ENCODE results near the gene MCL1.

- TF ChIP-seq, protein P1, sequence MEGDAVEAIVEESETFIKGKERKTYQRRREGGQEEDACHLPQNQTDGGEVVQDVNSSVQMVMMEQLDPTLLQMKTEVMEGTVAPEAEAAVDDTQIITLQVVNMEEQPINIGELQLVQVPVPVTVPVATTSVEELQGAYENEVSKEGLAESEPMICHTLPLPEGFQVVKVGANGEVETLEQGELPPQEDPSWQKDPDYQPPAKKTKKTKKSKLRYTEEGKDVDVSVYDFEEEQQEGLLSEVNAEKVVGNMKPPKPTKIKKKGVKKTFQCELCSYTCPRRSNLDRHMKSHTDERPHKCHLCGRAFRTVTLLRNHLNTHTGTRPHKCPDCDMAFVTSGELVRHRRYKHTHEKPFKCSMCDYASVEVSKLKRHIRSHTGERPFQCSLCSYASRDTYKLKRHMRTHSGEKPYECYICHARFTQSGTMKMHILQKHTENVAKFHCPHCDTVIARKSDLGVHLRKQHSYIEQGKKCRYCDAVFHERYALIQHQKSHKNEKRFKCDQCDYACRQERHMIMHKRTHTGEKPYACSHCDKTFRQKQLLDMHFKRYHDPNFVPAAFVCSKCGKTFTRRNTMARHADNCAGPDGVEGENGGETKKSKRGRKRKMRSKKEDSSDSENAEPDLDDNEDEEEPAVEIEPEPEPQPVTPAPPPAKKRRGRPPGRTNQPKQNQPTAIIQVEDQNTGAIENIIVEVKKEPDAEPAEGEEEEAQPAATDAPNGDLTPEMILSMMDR (IDR thresholded peaks at IDR 0.05), result no peak
- TF ChIP-seq ZFX (IDR thresholded peaks at IDR 0.05; ENCODE audit: borderline replicate concordance), result no peak
These were observed 25.9 kb downstream of the MCL1 start for GRCh38 chr1:150553392-150554085.

Measured in 22Rv1 (cell line).